CD14-positive monocyte (primary cell): Measurements from ENCODE around the gene TREM1. TPM values are rescaled to one million over a fixed set of nuclear protein-coding genes. Genes with fewer than 3 reads are reported as not detected.

Experiments used
- DNase-seq, 3 donors: peaks; one replicate each; pipeline ENCODE4 v3.0.0-alpha.2; 2011 to 2022
- H2AFZ ChIP-seq: 2 replicates; pipeline ENCODE4 v1.6.0; 2012; ENCODE audit warnings: mild to moderate bottlenecking, low read depth, low read length, inconsistent platforms; ENCODE audit not compliant: insufficient read depth, poor library complexity, severe bottlenecking
- H3K27ac ChIP-seq, 2 donors: 1 replicate in 1 of 2; 2 replicates in 1 of 2; pipeline ENCODE4 v1.5.1; 2012 to 2013; ENCODE audit warnings: low read length in 2 of 2, control low read depth in 1 of 2, inconsistent platforms in 1 of 2, low read depth in 1 of 2, mild to moderate bottlenecking in 1 of 2
- H3K27me3 ChIP-seq, 2 donors: one replicate each; pipeline versions ENCODE4 v1.6.0 to v1.6.1; 2011 to 2013; ENCODE audit warnings: low read length in 2 of 2; ENCODE audit not compliant: control insufficient read depth in 2 of 2, insufficient read depth in 2 of 2
- H3K36me3 ChIP-seq, 2 donors: replicated peaks in 1 of 2; 1 replicate in 1 of 2; 2 replicates in 1 of 2; pipeline versions ENCODE4 v1.5.1 to v1.6.1; 2012 to 2013; ENCODE audit warnings: low read length in 2 of 2, control low read depth in 1 of 2, inconsistent platforms in 1 of 2, mild to moderate bottlenecking in 1 of 2; ENCODE audit not compliant: insufficient read depth in 2 of 2, control insufficient read depth in 1 of 2
- H3K4me1 ChIP-seq, 2 donors: 1 replicate in 1 of 2; 2 replicates in 1 of 2; pipeline versions ENCODE4 v1.5.1 to v1.6.1; 2012 to 2013; ENCODE audit warnings: low read length in 2 of 2, control low read depth in 1 of 2, inconsistent platforms in 1 of 2, mild to moderate bottlenecking in 1 of 2, moderate library complexity in 1 of 2; ENCODE audit not compliant: insufficient read depth in 2 of 2, control insufficient read depth in 1 of 2
- H3K4me2 ChIP-seq: replicated peaks from 2 replicates; pipeline ENCODE3; 2012; ENCODE audit warnings: low read length, moderate library complexity, mild to moderate bottlenecking; ENCODE audit not compliant: poor library complexity, severe bottlenecking; ENCODE audit errors: extremely low read depth
- H3K4me3 ChIP-seq, 3 experiments: fragments of 200-600 bp in 1 of 3; sonication (generic) in 1 of 3; replicated peaks in 1 of 3; 1 replicate in 2 of 3; 2 replicates in 1 of 3; pipeline ENCODE4 v1.5.1; 2011 to 2013; ENCODE audit warnings: low read length in 3 of 3, mild to moderate bottlenecking in 3 of 3, control low read depth in 2 of 3, low read depth in 2 of 3, inconsistent platforms in 1 of 3, moderate library complexity in 1 of 3
- H3K79me2 ChIP-seq: 2 replicates; pipeline ENCODE4 v1.6.0; 2012; ENCODE audit warnings: mild to moderate bottlenecking, control low read depth, inconsistent platforms, low read length, moderate library complexity; ENCODE audit not compliant: insufficient read depth
- H3K9ac ChIP-seq: 2 replicates; pipeline ENCODE4 v1.6.0; 2017; ENCODE audit warnings: low read length, mild to moderate bottlenecking; ENCODE audit not compliant: insufficient read depth, poor library complexity, severe bottlenecking
- H3K9me3 ChIP-seq, 2 donors: replicated peaks in 1 of 2; 1 replicate in 1 of 2; 2 replicates in 1 of 2; pipeline versions ENCODE4 v1.5.1 to v1.6.1; 2012 to 2013; ENCODE audit warnings: low read length in 2 of 2, control low read depth in 1 of 2; ENCODE audit not compliant: control insufficient read depth in 1 of 2, insufficient read depth in 1 of 2
- H4K20me1 ChIP-seq: 2 replicates; pipeline ENCODE4 v1.6.0; 2012; ENCODE audit warnings: mild to moderate bottlenecking, low read length, control low read depth, moderate library complexity; ENCODE audit not compliant: insufficient read depth
- H3K27ac Mint-ChIP-seq, 7 donors: one replicate each; pipeline ENCODE4 v1.8.0; 2020; ENCODE audit warnings: mild to moderate bottlenecking in 7 of 7, mixed read lengths in 7 of 7, moderate library complexity in 6 of 7, inconsistent platforms in 2 of 7
- H3K27me3 Mint-ChIP-seq, 3 donors: one replicate each; pipeline ENCODE4 v1.8.0; 2021 to 2022; ENCODE audit warnings: low read depth in 3 of 3, mild to moderate bottlenecking in 3 of 3, mixed read lengths in 3 of 3, moderate library complexity in 3 of 3, inconsistent platforms in 1 of 3
- H3K36me3 Mint-ChIP-seq, 2 donors: one replicate each; pipeline ENCODE4 v1.8.0; 2020; ENCODE audit warnings: mixed read lengths in 2 of 2, inconsistent platforms in 1 of 2, mild to moderate bottlenecking in 1 of 2
- H3K4me1 Mint-ChIP-seq: one replicate; pipeline ENCODE4 v1.8.0; 2020; ENCODE audit warnings: mild to moderate bottlenecking, mixed read lengths
- H3K4me3 Mint-ChIP-seq, 2 donors: one replicate each; pipeline ENCODE4 v1.8.0; 2020; ENCODE audit warnings: mild to moderate bottlenecking in 2 of 2, mixed read lengths in 2 of 2, moderate library complexity in 1 of 2
- H3K9me3 Mint-ChIP-seq, 7 donors: one replicate each; pipeline ENCODE4 v1.8.0; 2020 to 2022; ENCODE audit warnings: mixed read lengths in 7 of 7, mild to moderate bottlenecking in 6 of 7, moderate library complexity in 6 of 7, inconsistent platforms in 2 of 7
- CTCF ChIP-seq: fragments of 200-600 bp; IDR thresholded peaks from one replicate; pipeline ENCODE4 v1.8.0; 2022; ENCODE audit warnings: antibody characterized with exemption, mild to moderate bottlenecking
- WGBS: methylation state at CpG from one replicate; pipeline ENCODE4 v1.1.5; 2013; ENCODE audit warnings: missing lambda C conversion rate; ENCODE audit not compliant: insufficient coverage; 5-methylcytosine and 5-hydroxymethylcytosine counted together
- intact Hi-C, 2 donors: fragments of 100-400 bp; cut with micrococcal nuclease; formaldehyde crosslinking; loops; one replicate each; pipeline versions ENCODE4 v1.15.0 to v1.15.1; 2023
- polyA plus RNA-seq, 3 donors: library from polyadenylated mRNA; depleted of rRNA in 1 of 3; unstranded in 2 of 3; stranded (reverse) in 1 of 3; fragments of 300-500 nt in 2 of 3; fragments of >200 nt in 1 of 3; fragmentation: Illumina TruSeq in 2 of 3; gene quantifications; 1 replicate in 2 of 3; 2 replicates in 1 of 3; pipeline ENCODE4 v1.2.3, GENCODE V29; 2012 to 2021

TREM1 gene
- polyA plus RNA-seq, 3 donors, result 175 to 303 (median 240) TPM

DNA sequence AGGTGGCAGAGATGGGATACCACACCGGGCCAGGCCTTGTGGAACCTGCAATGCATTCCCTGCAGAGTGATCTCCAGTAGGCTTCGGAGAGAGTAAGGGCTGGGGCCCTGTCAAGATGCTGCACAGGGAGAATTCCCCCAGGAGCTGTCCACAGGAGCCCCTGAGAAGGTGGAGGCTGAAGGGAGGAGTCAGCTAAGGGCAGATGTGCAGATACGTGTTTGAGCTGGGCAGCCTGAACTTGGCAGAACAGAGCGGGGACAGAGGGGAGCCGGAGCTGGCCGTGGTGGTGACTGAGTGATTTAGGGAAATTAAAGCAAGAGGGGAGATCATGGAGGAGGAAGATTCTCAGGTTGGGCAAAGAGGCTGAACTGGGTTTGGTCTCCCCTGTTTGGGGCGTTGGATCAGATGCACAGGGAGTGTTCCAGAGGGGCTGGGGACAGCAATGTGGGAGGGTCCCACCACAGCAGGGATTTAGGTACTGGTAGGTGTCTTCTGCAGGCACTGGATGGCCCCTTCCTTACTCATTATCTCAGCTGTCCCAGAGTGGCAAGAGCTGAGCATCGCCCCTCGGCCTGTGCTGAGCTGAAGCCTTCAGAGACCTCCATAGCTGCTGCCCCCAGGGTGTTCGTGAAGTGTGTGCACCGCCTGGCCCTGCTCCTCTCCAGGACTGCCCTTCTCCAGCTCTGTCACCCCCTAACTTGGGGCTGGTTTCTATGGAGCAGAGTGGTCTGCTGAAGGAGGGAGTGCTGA lies 45.1 kb upstream of the TREM1 start:
- Histone ChIP-seq H3K4me2 (no peak overlapping the region), H3K79me2 (no peaks in the 10 kb centered on the region), H3K36me3 (no peaks in the 10 kb centered on the region), H2AFZ (no peak overlapping the region), H3K9ac (no peak overlapping the region), H3K4me1 (no peaks in the 10 kb centered on the region), H3K4me3 (no peak overlapping the region), H4K20me1 (no peaks in the 10 kb centered on the region), H3K27ac (no peak overlapping the region), H3K9me3 (no peaks in the 10 kb centered on the region), H3K27me3 (no peaks in the 10 kb centered on the region)
- Mint-ChIP-seq H3K27ac (peak overlapping the region in 2 of 7 donors; percentile 26 to 69), H3K4me3 (no peak overlapping the region), H3K27me3 (peaks cover 13 to 26% (median 15%) of the 10 kb centered on the region in 3 donors), H3K36me3 (no peaks in the 10 kb centered on the region), H3K9me3 (no peaks in the 10 kb centered on the region), H3K4me1 (peaks cover 8% of the 10 kb centered on the region)
- WGBS, result 88% methylated on average over 11 of the region's 11 CpGs
- no peak for DNase-seq
- intact Hi-C loops, result no loop called here
- no peak for TF ChIP-seq CTCF

DNA sequence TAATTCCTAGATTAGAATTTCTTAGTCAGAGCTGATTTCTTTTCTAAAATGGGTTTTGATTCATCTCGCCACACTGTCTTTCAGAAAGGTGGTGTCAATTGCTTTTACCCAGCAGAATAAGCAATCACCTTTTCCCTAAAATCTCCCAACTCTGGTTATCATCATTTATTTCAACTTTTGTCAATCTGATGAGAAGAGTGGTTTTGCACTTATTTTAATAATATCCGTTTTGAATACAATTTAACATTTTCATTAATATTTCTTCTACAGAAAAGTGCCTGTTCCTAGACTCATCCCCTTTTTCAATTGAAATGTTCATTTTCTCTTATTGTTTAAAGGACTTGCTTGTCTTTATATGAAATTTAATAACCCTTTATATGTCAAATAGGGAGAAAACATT lies 40.7 kb upstream of the TREM1 start:
- H4K20me1 ChIP-seq, result no peaks in the 10 kb centered on the region
- Mint-ChIP-seq H3K9me3 (no peaks in the 10 kb centered on the region), H3K4me1 (no peaks in the 10 kb centered on the region), H3K4me3 (no peak overlapping the region), H3K27me3 (peaks cover 5 to 22% (median 13%) of the 10 kb centered on the region in 3 donors), H3K36me3 (no peaks in the 10 kb centered on the region), H3K27ac (no peak overlapping the region)
- no peaks in the 10 kb centered on the region for H3K79me2 ChIP-seq
- WGBS, result no CpG with 5 or more reads among the region's 2 CpGs
- H3K4me2 ChIP-seq, result no peak overlapping the region
- H3K27ac ChIP-seq, result no peak overlapping the region
- no peak overlapping the region for H3K4me3 ChIP-seq
- no peak overlapping the region for H3K9ac ChIP-seq
- H3K4me1 ChIP-seq, result no peaks in the 10 kb centered on the region
- H3K36me3 ChIP-seq, result no peaks in the 10 kb centered on the region
- peaks cover 0 to 8% of the 10 kb centered on the region in 2 donors for H3K27me3 ChIP-seq
- no peak for DNase-seq
- intact Hi-C loops, result no loop called here
- no peak for TF ChIP-seq CTCF
- no peaks in the 10 kb centered on the region for H3K9me3 ChIP-seq
- H2AFZ ChIP-seq, result no peak overlapping the region
